Thymus (tissue), 11 donors: ENCODE results near the gene ASPHD1. TPM values are rescaled to one million over a fixed set of nuclear protein-coding genes. Genes with fewer than 3 reads are reported as not detected.
"Not testable (repeated sequence)": the region's sequence is repeated elsewhere in the genome, so short reads cannot be mapped to it uniquely, and the experiment has no call there.

Experiments used
- DNase-seq, 9 donors: peaks; one replicate each; pipeline ENCODE4 v3.0.0-alpha.2; 2013; ENCODE audit warnings: low spot score in 9 of 9, low read depth in 6 of 9, missing footprints in 1 of 9
- H3K27ac ChIP-seq, 2 donors: one replicate each; pipeline ENCODE4 v1.5.1; 2013; ENCODE audit warnings: control low read depth in 1 of 2, low read depth in 1 of 2, low read length in 1 of 2, mild to moderate bottlenecking in 1 of 2, moderate library complexity in 1 of 2
- H3K27me3 ChIP-seq, 2 donors: one replicate each; pipeline ENCODE4 v1.5.1; 2013; ENCODE audit warnings: low read length in 1 of 2; ENCODE audit not compliant: control insufficient read depth in 2 of 2, insufficient read depth in 1 of 2
- H3K36me3 ChIP-seq, 2 donors: one replicate each; pipeline ENCODE4 v1.5.1; 2013; ENCODE audit warnings: low read length in 1 of 2, mild to moderate bottlenecking in 1 of 2, moderate library complexity in 1 of 2; ENCODE audit not compliant: control insufficient read depth in 2 of 2, insufficient read depth in 2 of 2
- H3K4me1 ChIP-seq, 2 donors: one replicate each; pipeline ENCODE4 v1.5.1; 2013; ENCODE audit warnings: low read length in 2 of 2; ENCODE audit not compliant: control insufficient read depth in 2 of 2, insufficient read depth in 2 of 2
- H3K4me3 ChIP-seq, 2 donors: one replicate each; pipeline ENCODE4 v1.5.1; 2013; ENCODE audit warnings: low read length in 2 of 2, control low read depth in 1 of 2, mild to moderate bottlenecking in 1 of 2
- H3K9me3 ChIP-seq, 2 donors: one replicate each; pipeline ENCODE4 v1.5.1; 2013; ENCODE audit warnings: low read length in 1 of 2, mild to moderate bottlenecking in 1 of 2; ENCODE audit not compliant: control insufficient read depth in 2 of 2, insufficient read depth in 1 of 2
- WGBS: extraction: QIAGEN DNeasy Blood & Tissue Kit; methylation state at CpG from one replicate; pipeline ENCODE4 v1.1.7; 2013; 5-methylcytosine and 5-hydroxymethylcytosine counted together
- polyA plus RNA-seq: library from polyadenylated mRNA; stranded (reverse); fragments of 200-250 nt; gene quantifications from one replicate; pipeline ENCODE4 v1.2.3, GENCODE V29; 2013
- total RNA-seq: library from RNA; stranded (reverse); fragments of 120-200 nt; gene quantifications from one replicate; pipeline ENCODE4 v1.2.4, GENCODE V29; 2013
- donor health status: healthy.

The ASPHD1 gene
- total and polyA plus RNA-seq, 2 donors: 0.09 to 0.46 TPM

DNA sequence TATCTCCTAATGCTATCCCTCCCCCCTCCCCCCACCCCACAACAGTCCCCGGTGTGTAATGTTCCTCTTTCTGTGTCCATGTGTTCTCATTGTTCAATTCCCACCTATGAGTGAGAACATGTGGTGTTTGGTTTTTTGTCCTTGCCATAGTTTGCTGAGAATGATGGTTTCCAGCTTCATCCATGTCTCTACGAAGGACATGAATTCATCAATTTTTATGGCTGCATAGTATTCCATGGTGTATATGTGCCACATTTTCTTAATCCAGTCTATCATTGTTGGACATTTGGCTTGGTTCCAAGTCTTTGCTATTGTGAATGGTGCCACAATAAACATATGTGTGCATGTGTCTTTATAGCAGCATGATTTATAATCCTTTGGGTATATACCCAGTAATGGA, 31.5 kb downstream of the ASPHD1 start:
- H3K4me1 ChIP-seq, H3K36me3 ChIP-seq, H3K27me3 ChIP-seq, H3K4me3 ChIP-seq, H3K9me3 ChIP-seq, H3K27ac ChIP-seq, DNase-seq: not testable (repeated sequence)
- WGBS: 93% methylated on average over 2 of the region's 2 CpGs

DNA sequence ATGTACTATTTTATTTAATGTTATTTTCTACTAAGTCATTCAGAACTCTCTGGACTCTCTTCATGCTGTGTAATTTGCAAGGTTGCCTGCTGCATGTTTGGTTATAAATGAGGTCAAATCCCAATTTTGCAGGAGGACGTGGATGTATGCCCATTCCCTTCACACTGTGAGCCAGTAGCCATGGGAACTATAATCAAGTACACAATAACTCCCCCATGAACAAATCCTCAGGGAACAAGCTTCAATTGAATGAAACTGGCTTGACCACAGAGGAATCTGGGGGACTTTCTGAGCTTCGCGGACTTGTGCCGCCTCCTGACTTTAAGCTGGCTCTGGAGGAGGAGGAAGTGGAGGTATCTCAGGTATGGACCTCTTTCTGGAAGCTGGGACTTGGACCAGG, 40.4 kb downstream of the ASPHD1 start:
- Histone ChIP-seq H3K36me3 (no peaks in the 10 kb centered on the region), H3K4me3 (no peak overlapping the region), H3K27ac (no peak overlapping the region), H3K4me1 (peaks cover 0 to 6% of the 10 kb centered on the region in 2 donors), H3K9me3 (no peaks in the 10 kb centered on the region), H3K27me3 (peaks cover 0 to 4% of the 10 kb centered on the region in 2 donors)
- DNase-seq: no peak
- WGBS: 92% methylated on average over 4 of the region's 4 CpGs

DNA sequence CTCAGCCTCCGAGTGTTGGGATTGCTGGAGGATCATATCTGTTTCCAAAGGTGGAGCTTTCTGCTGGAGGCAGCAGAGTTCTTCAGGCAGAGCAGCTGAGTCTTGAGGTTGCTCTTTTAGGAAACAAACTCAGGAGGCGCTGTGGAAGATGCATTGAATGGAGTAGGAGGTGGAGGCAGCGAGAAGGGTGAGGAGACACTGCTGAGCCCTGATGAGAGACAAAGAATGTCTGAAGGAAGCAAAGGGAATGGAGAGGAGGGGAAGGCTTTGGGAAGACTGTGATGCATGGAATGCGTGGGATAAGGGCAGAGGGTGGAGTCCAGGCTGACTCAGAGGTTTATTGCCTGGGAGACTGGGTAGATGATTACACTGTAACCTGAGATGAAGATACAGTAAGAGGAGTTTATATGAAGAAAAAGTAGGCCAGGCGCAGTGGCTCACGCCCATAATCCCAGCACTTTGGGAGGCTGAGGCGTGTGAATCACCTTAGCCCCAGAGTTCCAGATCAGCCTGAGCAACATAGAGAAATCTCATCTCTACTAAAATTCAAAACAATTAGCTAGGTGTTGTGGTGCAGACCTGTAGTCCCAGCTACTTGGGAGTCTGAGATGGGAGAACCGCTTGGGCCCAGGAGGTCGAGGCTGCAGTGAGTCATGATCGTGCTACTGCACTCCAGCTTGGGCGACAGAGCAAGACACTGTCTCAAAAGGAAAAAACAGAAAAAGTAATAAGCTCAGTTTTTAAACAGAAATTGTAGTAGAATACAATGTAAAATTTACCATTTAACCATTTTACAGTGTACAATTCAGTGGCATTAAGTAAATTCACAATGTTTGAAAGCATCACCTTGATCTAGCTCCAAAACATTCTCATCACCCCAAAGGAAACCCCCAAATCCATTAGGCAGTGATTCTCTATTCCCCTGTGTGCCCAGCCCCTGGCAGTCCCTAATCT, 43.8 kb downstream of the ASPHD1 start:
- Histone ChIP-seq H3K27me3 (peaks cover 0 to 4% of the 10 kb centered on the region in 2 donors), H3K4me3 (no peak overlapping the region), H3K9me3 (no peaks in the 10 kb centered on the region), H3K27ac (no peak overlapping the region), H3K4me1 (peaks cover 0 to 6% of the 10 kb centered on the region in 2 donors), H3K36me3 (no peaks in the 10 kb centered on the region)
- WGBS: 96% methylated on average over 11 of the region's 11 CpGs
- no peak for DNase-seq

DNA sequence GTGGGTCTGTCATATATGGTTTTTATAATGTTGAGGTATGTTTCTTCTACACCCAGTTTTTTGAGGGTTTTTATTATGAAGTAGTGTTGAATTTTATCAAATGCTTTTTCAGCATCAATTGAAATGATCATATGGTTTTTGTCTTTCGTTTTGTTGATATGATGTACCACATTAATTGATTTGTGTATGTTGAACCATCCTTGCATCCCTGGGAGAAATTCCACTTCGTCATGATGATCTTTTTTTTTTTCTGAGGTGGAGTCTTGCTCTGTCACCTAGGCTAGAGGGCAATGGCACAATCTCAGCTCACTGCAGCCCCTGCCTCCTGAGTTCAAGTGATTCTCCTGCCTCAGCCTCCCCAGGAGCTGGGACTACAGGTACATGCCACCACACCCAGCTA, 47.6 kb downstream of the ASPHD1 start:
- Histone ChIP-seq H3K4me1 (peaks cover 0 to 6% of the 10 kb centered on the region in 2 donors), H3K27ac (no peak overlapping the region), H3K36me3 (no peaks in the 10 kb centered on the region), H3K27me3 (no peaks in the 10 kb centered on the region), H3K4me3 (no peak overlapping the region), H3K9me3 (no peaks in the 10 kb centered on the region)
- no peak for DNase-seq
- 96% methylated on average over 2 of the region's 2 CpGs for WGBS

DNA sequence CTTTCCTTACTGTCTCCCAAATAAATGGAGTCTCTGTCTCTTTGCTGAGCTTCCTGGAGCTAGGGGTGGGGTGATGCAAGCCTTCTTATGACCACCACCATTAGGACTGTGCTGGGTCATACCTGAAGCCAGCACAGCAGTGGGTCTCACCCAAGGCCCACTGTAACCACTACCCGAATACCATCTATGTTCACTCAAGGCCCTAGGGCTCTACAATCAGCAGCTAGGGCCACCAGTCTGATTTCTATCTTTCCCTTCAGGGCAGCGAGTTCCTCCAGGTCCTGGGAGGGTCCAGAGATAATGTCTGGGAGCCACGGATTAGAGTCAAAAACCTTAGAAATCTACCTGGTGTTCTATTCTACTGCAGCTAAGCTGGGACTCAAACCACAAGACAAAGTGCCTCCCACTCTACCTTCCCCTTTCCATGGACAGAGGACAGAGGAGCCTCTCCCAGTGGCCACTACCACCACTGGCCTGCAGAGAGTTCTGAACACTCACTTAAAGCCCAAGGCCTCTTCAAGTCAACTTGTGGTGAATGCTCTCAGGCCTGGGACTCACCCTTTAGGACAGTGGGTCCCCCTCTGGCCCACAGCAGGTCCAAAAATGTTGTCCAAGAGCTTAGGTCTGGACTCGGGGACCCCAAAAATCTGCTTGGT, 50.6 kb downstream of the ASPHD1 start:
- Histone ChIP-seq H3K36me3 (no peaks in the 10 kb centered on the region), H3K4me1 (no peaks in the 10 kb centered on the region), H3K4me3 (no peak overlapping the region), H3K27me3 (no peaks in the 10 kb centered on the region), H3K27ac (no peak overlapping the region), H3K9me3 (no peaks in the 10 kb centered on the region)
- over 99% methylated on average over 4 of the region's 4 CpGs for WGBS
- DNase-seq: no peak

DNA sequence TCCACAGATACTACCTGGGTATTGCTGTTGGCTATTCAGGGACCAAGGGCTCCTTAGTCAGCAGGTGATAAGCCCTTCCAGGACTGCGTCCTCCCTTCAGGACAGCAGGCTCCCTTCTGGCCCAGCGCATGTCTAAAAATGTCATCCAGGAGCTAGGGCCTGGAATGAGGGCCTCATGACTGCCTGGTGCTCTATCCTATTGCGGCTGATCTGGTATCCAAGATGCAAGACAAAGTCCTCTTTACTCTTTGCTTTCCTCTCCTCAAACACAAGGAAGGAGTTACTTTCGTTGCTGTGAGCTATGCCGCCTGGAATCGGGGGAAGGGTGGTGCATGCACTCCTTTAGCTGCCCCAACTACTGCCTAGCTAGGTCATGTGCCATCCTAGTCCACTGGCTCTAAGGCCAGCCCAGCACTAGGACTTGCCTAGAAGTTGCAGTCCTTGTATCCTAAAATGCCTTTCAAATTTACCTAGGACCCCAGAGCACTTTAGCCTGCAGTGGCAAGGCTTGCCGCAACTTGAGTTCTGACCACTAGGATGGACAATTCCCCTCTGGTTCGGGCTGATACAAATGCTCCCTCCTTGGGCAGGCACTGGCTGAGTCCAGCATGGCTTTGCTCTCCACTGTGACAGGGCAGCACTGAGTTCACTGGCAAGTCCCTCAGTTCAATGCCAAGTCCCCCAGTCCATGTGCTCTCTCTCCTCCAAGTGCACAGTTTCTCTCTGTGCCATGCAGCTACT, 51.5 kb downstream of the ASPHD1 start:
- 97% methylated on average over 8 of the region's 8 CpGs for WGBS
- Histone ChIP-seq H3K4me3 (no peak overlapping the region), H3K9me3 (no peaks in the 10 kb centered on the region), H3K4me1 (no peaks in the 10 kb centered on the region), H3K36me3 (no peaks in the 10 kb centered on the region), H3K27me3 (no peaks in the 10 kb centered on the region), H3K27ac (no peak overlapping the region)
- DNase-seq: no peak

Other genes starting within 250 kb of the ASPHD1 start
- 48.7 TPM for gene SPN, start 237.2 kb upstream of the ASPHD1 start, total RNA-seq
- 49.3 TPM for gene SPN, start 237.2 kb upstream of the ASPHD1 start, polyA plus RNA-seq
- 16.9 TPM for gene QPRT, start 221.3 kb upstream of the ASPHD1 start, total RNA-seq
- gene QPRT, start 221.3 kb upstream of the ASPHD1 start, polyA plus RNA-seq: 8.6 TPM
- gene C16orf54, start 154.5 kb upstream of the ASPHD1 start, total RNA-seq: 16.7 TPM
- gene C16orf54, start 154.5 kb upstream of the ASPHD1 start, polyA plus RNA-seq: 19.0 TPM
- 0.09 TPM for gene ZG16, start 122.2 kb upstream of the ASPHD1 start, total RNA-seq
- gene ZG16, start 122.2 kb upstream of the ASPHD1 start, polyA plus RNA-seq: 0.27 TPM
- gene KIF22, start 109.7 kb upstream of the ASPHD1 start, total RNA-seq: 105 TPM
- gene KIF22, start 109.7 kb upstream of the ASPHD1 start, polyA plus RNA-seq: 82.5 TPM
- gene MAZ, start 94.0 kb upstream of the ASPHD1 start, total RNA-seq: 192 TPM
- gene MAZ, start 94.0 kb upstream of the ASPHD1 start, polyA plus RNA-seq: 178 TPM
- gene PRRT2, start 88.3 kb upstream of the ASPHD1 start, total RNA-seq: 0.85 TPM
- 1.0 TPM for gene PRRT2, start 88.3 kb upstream of the ASPHD1 start, polyA plus RNA-seq
- 44.4 TPM for gene PAGR1, start 84.3 kb upstream of the ASPHD1 start, total RNA-seq
- 36.0 TPM for gene PAGR1, start 84.3 kb upstream of the ASPHD1 start, polyA plus RNA-seq
- 49.0 TPM for gene MVP, start 80.0 kb upstream of the ASPHD1 start, total RNA-seq
- gene MVP, start 80.0 kb upstream of the ASPHD1 start, polyA plus RNA-seq: 165 TPM
- gene CDIPT, start 37.3 kb upstream of the ASPHD1 start, total RNA-seq: 44.1 TPM
- 73.3 TPM for gene CDIPT, start 37.3 kb upstream of the ASPHD1 start, polyA plus RNA-seq
- 0.66 TPM for gene SEZ6L2, start 938 bp upstream of the ASPHD1 start, total RNA-seq
- 0.98 TPM for gene SEZ6L2, start 938 bp upstream of the ASPHD1 start, polyA plus RNA-seq
- 4.4 TPM for gene KCTD13, start 25.7 kb downstream of the ASPHD1 start, total RNA-seq
- gene KCTD13, start 25.7 kb downstream of the ASPHD1 start, polyA plus RNA-seq: 16.9 TPM
- gene TMEM219, start 61.6 kb downstream of the ASPHD1 start, total RNA-seq: 61.4 TPM
- gene TMEM219, start 61.6 kb downstream of the ASPHD1 start, polyA plus RNA-seq: 155 TPM
- 18.5 TPM for gene TAOK2, start 73.4 kb downstream of the ASPHD1 start, total RNA-seq
- 28.7 TPM for gene TAOK2, start 73.4 kb downstream of the ASPHD1 start, polyA plus RNA-seq
- gene HIRIP3, start 95.1 kb downstream of the ASPHD1 start, total RNA-seq: 19.9 TPM
- 14.8 TPM for gene HIRIP3, start 95.1 kb downstream of the ASPHD1 start, polyA plus RNA-seq
- gene INO80E, start 95.8 kb downstream of the ASPHD1 start, total RNA-seq: 48.1 TPM
- 84.5 TPM for gene INO80E, start 95.8 kb downstream of the ASPHD1 start, polyA plus RNA-seq
- 0.24 TPM for gene DOC2A, start 110.5 kb downstream of the ASPHD1 start, total RNA-seq
- 1.3 TPM for gene DOC2A, start 110.5 kb downstream of the ASPHD1 start, polyA plus RNA-seq
- gene C16orf92, start 122.7 kb downstream of the ASPHD1 start, total RNA-seq: not detected
- not detected for gene C16orf92, start 122.7 kb downstream of the ASPHD1 start, polyA plus RNA-seq
- 0.24 TPM for gene TLCD3B, start 130.8 kb downstream of the ASPHD1 start, total RNA-seq
- gene TLCD3B, start 130.8 kb downstream of the ASPHD1 start, polyA plus RNA-seq: 0.68 TPM
- 523 TPM for gene ALDOA, start 165.3 kb downstream of the ASPHD1 start, total RNA-seq
- gene ALDOA, start 165.3 kb downstream of the ASPHD1 start, polyA plus RNA-seq: 451 TPM
- 87.3 TPM for gene PPP4C, start 175.5 kb downstream of the ASPHD1 start, total RNA-seq
- 106 TPM for gene PPP4C, start 175.5 kb downstream of the ASPHD1 start, polyA plus RNA-seq
- gene TBX6, start 191.4 kb downstream of the ASPHD1 start, total RNA-seq: 0.52 TPM
- gene TBX6, start 191.4 kb downstream of the ASPHD1 start, polyA plus RNA-seq: 2.6 TPM
- gene YPEL3, start 195.7 kb downstream of the ASPHD1 start, total RNA-seq: 32.6 TPM
- 231 TPM for gene YPEL3, start 195.7 kb downstream of the ASPHD1 start, polyA plus RNA-seq
- gene GDPD3, start 213.0 kb downstream of the ASPHD1 start, total RNA-seq: 1.3 TPM
- 24.2 TPM for gene GDPD3, start 213.0 kb downstream of the ASPHD1 start, polyA plus RNA-seq
- 14.9 TPM for gene MAPK3, start 222.7 kb downstream of the ASPHD1 start, total RNA-seq
- 43.9 TPM for gene MAPK3, start 222.7 kb downstream of the ASPHD1 start, polyA plus RNA-seq